Ectodermal cell (in vitro differentiated cells): ENCODE results near the gene KCTD2.
"Not testable (repeated sequence)": the region's sequence is repeated elsewhere in the genome, so short reads cannot be mapped to it uniquely, and the experiment has no call there.

Experiments
- H3K27ac ChIP-seq: 2 replicates; pipeline ENCODE4 v1.7.0; 2013; ENCODE audit warnings: mild to moderate bottlenecking, low read depth, low read length; ENCODE audit not compliant: insufficient read depth, poor library complexity, severe bottlenecking
- H3K27me3 ChIP-seq: 2 replicates; pipeline ENCODE4 v1.7.0; 2013; ENCODE audit warnings: mild to moderate bottlenecking, low read length; ENCODE audit not compliant: insufficient read depth, control insufficient read depth, poor library complexity, severe bottlenecking
- H3K36me3 ChIP-seq: one replicate; pipeline ENCODE4 v1.7.0; 2013; ENCODE audit warnings: low read length; ENCODE audit not compliant: control insufficient read depth, insufficient read depth
- H3K4me1 ChIP-seq: one replicate; pipeline ENCODE4 v1.7.0; 2013; ENCODE audit warnings: low read length; ENCODE audit not compliant: control insufficient read depth, insufficient read depth
- H3K4me3 ChIP-seq: 2 replicates; pipeline ENCODE4 v1.7.0; 2013; ENCODE audit warnings: low read depth, low read length, control low read depth; ENCODE audit not compliant: insufficient read depth
- H3K9me3 ChIP-seq: 2 replicates; pipeline ENCODE4 v1.7.0; 2013; ENCODE audit warnings: mild to moderate bottlenecking, low read length, moderate library complexity; ENCODE audit not compliant: control insufficient read depth
- WGBS, 2 experiments: methylation state at CpG; one replicate each; pipeline ENCODE4 v1.1.7; 2013; ENCODE audit warnings: missing lambda C conversion rate in 2 of 2; 5-methylcytosine and 5-hydroxymethylcytosine counted together

Gene KCTD2

GRCh38 chr17:75065562-75066151, 18.6 kb downstream of the KCTD2 start:
- no peak overlapping the region for H3K4me3 ChIP-seq
- H3K36me3 ChIP-seq = peaks cover 24% of the 10 kb centered on the region
- no peaks in the 10 kb centered on the region for H3K9me3 ChIP-seq
- H3K4me1 ChIP-seq = no peaks in the 10 kb centered on the region
- no peak overlapping the region for H3K27ac ChIP-seq
- no peaks in the 10 kb centered on the region for H3K27me3 ChIP-seq
- WGBS, 2 experiments = 93 to 99% methylated on average over 6 of the region's 6 CpGs

DNA sequence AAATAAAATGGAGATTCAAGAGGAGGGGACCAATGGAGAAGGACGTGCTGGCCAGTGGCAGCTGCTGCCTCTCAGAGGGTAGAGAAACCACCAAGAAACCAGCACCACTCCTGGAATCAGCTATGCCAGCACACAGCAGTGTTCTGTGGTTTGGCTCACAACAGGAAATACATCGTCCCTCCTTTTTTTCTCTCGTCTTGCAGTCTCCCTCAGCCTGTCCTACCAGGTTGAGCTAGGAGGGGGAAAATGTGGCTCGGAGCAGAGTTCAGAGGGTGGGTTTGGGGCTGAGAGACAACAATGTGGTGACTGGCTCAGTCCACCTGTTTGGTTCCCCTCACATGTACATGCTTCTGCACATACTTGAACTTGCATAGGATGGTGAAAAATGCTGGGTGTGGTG, 20.8 kb downstream of the KCTD2 start:
- WGBS, 2 experiments = 86 to 89% methylated on average over 4 of the region's 4 CpGs

DNA sequence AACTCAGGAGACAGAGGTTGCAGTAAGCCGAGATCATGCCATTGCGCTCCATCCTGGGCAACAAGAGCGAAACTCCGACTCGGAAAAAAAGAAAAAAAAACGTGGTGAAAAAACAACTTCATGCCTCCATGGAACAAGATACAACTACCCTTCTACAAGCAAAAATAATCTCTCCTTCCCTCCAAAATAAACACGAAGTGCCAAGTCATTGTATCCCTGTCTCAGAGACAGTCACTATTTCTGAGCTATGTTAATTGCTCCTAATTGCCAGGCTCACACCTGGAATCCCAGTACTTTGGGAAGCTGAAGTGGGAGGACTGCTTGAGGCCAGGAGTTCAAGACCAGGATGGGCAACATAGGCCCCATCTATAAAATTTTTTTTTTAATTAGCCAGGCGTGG, 21.7 kb downstream of the KCTD2 start:
- 86 to 87% methylated on average over 8 of the region's 8 CpGs for WGBS, 2 experiments

More for the DNA sequence above, 20.8 kb downstream of the KCTD2 start:
- H3K9me3 ChIP-seq = no peaks in the 10 kb centered on the region
- H3K4me3 ChIP-seq = no peak overlapping the region
- H3K36me3 ChIP-seq = peaks cover 20% of the 10 kb centered on the region
- H3K27ac ChIP-seq = no peak overlapping the region
- no peaks in the 10 kb centered on the region for H3K27me3 ChIP-seq
- H3K4me1 ChIP-seq = no peaks in the 10 kb centered on the region

GRCh38 chr17:75069783-75070182, 22.8 kb downstream of the KCTD2 start:
- H3K9me3 ChIP-seq = no peaks in the 10 kb centered on the region
- 89 to 95% methylated on average over 2 of the region's 2 CpGs for WGBS, 2 experiments
- H3K4me3 ChIP-seq = no peak overlapping the region
- peaks cover 2% of the 10 kb centered on the region for H3K36me3 ChIP-seq
- no peaks in the 10 kb centered on the region for H3K27me3 ChIP-seq
- no peak overlapping the region for H3K27ac ChIP-seq
- no peaks in the 10 kb centered on the region for H3K4me1 ChIP-seq

More for the DNA sequence above, 21.7 kb downstream of the KCTD2 start:
- Histone ChIP-seq H3K36me3 (peaks cover 11% of the 10 kb centered on the region), H3K4me3 (no peak overlapping the region), H3K27ac (no peak overlapping the region), H3K4me1 (no peaks in the 10 kb centered on the region), H3K27me3 (no peaks in the 10 kb centered on the region), H3K9me3 (no peaks in the 10 kb centered on the region)

DNA sequence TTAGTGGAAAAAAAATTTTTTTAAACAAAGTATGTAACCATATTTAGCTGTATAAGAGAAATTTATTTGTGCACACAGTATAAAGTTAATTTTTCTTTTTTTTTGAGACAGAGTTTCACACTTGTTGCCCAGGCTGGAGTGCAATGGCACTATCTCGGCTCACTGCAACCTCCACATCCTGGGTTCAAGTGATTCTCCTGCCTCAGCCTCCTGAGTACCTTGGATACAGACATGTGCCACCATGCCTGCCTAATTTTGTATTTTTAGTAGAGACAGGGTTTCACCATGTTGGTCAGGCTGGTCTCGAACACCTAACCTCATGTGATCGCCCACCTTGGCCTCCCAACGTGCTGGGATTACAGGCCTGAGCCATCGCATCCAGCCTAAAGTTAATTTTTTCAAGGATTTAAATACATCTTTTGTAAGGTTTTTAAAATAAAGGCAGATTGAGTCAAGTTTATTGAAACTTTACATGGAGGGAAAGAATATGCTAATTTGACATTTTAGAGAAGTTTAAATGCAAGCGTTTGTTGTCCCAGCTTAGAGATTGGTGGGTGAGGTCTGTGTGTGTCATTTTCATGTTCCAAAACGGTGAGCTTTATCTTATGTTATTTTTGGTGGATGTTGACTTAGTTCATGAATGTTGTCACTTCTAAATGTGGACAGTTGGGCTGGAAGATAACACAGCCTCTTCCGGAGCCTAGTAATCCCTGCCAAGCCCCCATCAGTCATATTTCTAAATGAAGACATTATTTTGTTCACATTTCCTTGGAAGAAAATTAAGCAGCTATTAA, 24.6 kb downstream of the KCTD2 start:
- not testable (repeated sequence) for H3K27ac ChIP-seq, H3K9me3 ChIP-seq, H3K27me3 ChIP-seq, H3K4me3 ChIP-seq, H3K4me1 ChIP-seq, H3K36me3 ChIP-seq
- WGBS, 2 experiments = 91 to 96% methylated on average over 7 to 8 of the region's 8 CpGs

DNA sequence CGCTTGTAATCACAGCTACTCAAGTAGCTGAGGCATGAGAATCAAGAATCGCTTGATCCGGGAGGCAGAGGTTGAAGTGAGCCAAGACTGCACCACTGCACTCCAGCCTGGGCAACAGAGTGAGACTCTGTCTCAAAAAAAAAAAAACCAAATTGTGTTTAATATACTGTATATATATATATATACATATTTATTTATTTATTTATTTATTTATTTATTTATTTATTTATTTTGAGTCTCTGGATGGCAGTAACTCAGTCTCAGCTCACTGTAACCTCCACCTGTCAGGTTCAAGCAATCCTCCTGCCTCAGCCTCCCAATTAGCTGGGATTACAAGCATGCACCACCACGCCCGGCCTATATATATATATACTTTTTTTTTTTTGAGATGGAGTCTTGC, 25.9 kb downstream of the KCTD2 start:
- H3K4me3 ChIP-seq, H3K27ac ChIP-seq, H3K27me3 ChIP-seq, H3K4me1 ChIP-seq, H3K9me3 ChIP-seq, H3K36me3 ChIP-seq: not testable (repeated sequence)
- 90 to 94% methylated on average over 3 of the region's 5 CpGs for WGBS, 2 experiments

DNA sequence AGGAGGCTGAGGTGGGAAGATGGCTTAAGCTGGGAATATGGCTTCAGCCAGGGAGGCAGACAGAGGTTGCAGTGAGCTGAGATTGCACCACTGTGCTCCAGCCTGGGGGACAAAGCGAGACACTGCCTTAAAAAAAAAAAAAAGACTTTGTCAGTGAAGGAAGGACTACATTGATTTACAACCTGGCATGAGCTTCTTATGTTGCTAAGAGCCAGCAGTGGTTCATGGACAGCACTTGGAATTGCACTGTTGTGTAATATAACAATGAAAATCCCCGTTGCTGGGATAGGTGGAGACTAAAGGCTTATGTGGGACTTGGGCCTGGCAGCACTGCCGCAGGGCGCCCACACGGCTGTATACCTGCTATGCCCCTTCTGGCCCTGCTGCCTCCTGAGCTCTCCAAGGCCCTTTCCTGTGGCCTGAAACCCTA, 26.6 kb downstream of the KCTD2 start:
- Histone ChIP-seq H3K27ac (no peak overlapping the region), H3K27me3 (no peaks in the 10 kb centered on the region), H3K36me3 (no peaks in the 10 kb centered on the region), H3K4me1 (peaks cover 4% of the 10 kb centered on the region), H3K9me3 (no peaks in the 10 kb centered on the region), H3K4me3 (no peak overlapping the region)
- 86 to 88% methylated on average over 5 of the region's 5 CpGs for WGBS, 2 experiments

GRCh38 chr17:75074532-75074931, 27.5 kb downstream of the KCTD2 start:
- Histone ChIP-seq H3K4me1 (peaks cover 4% of the 10 kb centered on the region), H3K36me3 (no peaks in the 10 kb centered on the region), H3K27me3 (no peaks in the 10 kb centered on the region), H3K27ac (no peak overlapping the region), H3K9me3 (no peaks in the 10 kb centered on the region), H3K4me3 (no peak overlapping the region)
- 90 to 93% methylated on average over 14 of the region's 14 CpGs for WGBS, 2 experiments

GRCh38 chr17:75075597-75076336, 28.7 kb downstream of the KCTD2 start:
- no peak overlapping the region for H3K4me3 ChIP-seq
- H3K27me3 ChIP-seq = no peaks in the 10 kb centered on the region
- H3K27ac ChIP-seq = no peak overlapping the region
- WGBS, 2 experiments = 78 to 81% methylated on average over 4 of the region's 4 CpGs
- peaks cover 4% of the 10 kb centered on the region for H3K4me1 ChIP-seq
- no peaks in the 10 kb centered on the region for H3K9me3 ChIP-seq
- H3K36me3 ChIP-seq = no peaks in the 10 kb centered on the region

- Histone ChIP-seq H3K36me3 (no peaks in the 10 kb centered on the region), H3K4me1 (peaks cover 4% of the 10 kb centered on the region), H3K4me3 (no peak overlapping the region), H3K9me3 (no peaks in the 10 kb centered on the region), H3K27ac (no peak overlapping the region), H3K27me3 (no peaks in the 10 kb centered on the region)
- 90 to 91% methylated on average over 30 of the region's 30 CpGs for WGBS, 2 experiments
Observed at GRCh38 chr17:75077072-75077495, 30.1 kb downstream of the KCTD2 start.
